ENCODE data around the gene MINDY4. TPM values are rescaled to one million over a fixed set of nuclear protein-coding genes. Genes with fewer than 3 reads are reported as not detected.
"Not testable (repeated sequence)": the region's sequence is repeated elsewhere in the genome, so short reads cannot be mapped to it uniquely, and the experiment has no call there.

The MINDY4 gene
- total RNA-seq, 1 experiment from 2014 or later: 2.0 TPM

- H3K36me3 ChIP-seq (replicated peaks; ENCODE audit: control insufficient read depth, insufficient read depth, low read length): no peaks in the 10 kb centered on the region
Observed at GRCh38 chr7:30814700-30815387, 43.6 kb downstream of the MINDY4 start.

GRCh38 chr7:30815388-30815854, 44.2 kb downstream of the MINDY4 start:
- Histone ChIP-seq H3K4me3 (ENCODE audit: insufficient read depth, low read depth, low read length) (no peak overlapping the region), H3K27me3 (ENCODE audit: control insufficient read depth, insufficient read depth, low read length) (no peaks in the 10 kb centered on the region), H3K36me3 (replicated peaks; ENCODE audit: control insufficient read depth, insufficient read depth, low read length) (no peaks in the 10 kb centered on the region)
- DNase-seq: no peak

More at GRCh38 chr7:30814700-30815387, 43.6 kb downstream of the MINDY4 start:
- Histone ChIP-seq H3K27me3 (ENCODE audit: control insufficient read depth, insufficient read depth, low read length) (no peaks in the 10 kb centered on the region), H3K4me3 (ENCODE audit: insufficient read depth, low read depth, low read length) (no peak overlapping the region)
- DNase-seq: no peak

- no peak overlapping the region for H3K4me3 ChIP-seq (ENCODE audit: insufficient read depth, low read depth, low read length)
- no peak for DNase-seq
- no peaks in the 10 kb centered on the region for H3K27me3 ChIP-seq (ENCODE audit: control insufficient read depth, insufficient read depth, low read length)
Observed at GRCh38 chr7:30815951-30816644, 44.9 kb downstream of the MINDY4 start.

GRCh38 chr7:30816645-30817370, 45.6 kb downstream of the MINDY4 start:
- no peaks in the 10 kb centered on the region for H3K27me3 ChIP-seq (ENCODE audit: control insufficient read depth, insufficient read depth, low read length)
- no peak for DNase-seq
- no peak overlapping the region for H3K4me3 ChIP-seq (ENCODE audit: insufficient read depth, low read depth, low read length)
- H3K36me3 ChIP-seq (replicated peaks; ENCODE audit: control insufficient read depth, insufficient read depth, low read length): no peaks in the 10 kb centered on the region

More at GRCh38 chr7:30815951-30816644, 44.9 kb downstream of the MINDY4 start:
- H3K36me3 ChIP-seq (replicated peaks; ENCODE audit: control insufficient read depth, insufficient read depth, low read length): no peaks in the 10 kb centered on the region

GRCh38 chr7:30817371-30817767, 46.2 kb downstream of the MINDY4 start:
- H3K4me3 ChIP-seq (ENCODE audit: insufficient read depth, low read depth, low read length): no peak overlapping the region
- peak; percentile 53 for DNase-seq

GRCh38 chr7:30824821-30825720, 53.9 kb downstream of the MINDY4 start:
- no peak overlapping the region for H3K4me3 ChIP-seq (ENCODE audit: insufficient read depth, low read depth, low read length)
- no peaks in the 10 kb centered on the region for H3K27me3 ChIP-seq (ENCODE audit: control insufficient read depth, insufficient read depth, low read length)
- DNase-seq: no peak
- no peaks in the 10 kb centered on the region for H3K36me3 ChIP-seq (replicated peaks; ENCODE audit: control insufficient read depth, insufficient read depth, low read length)

More at GRCh38 chr7:30817371-30817767, 46.2 kb downstream of the MINDY4 start:
- H3K36me3 ChIP-seq (replicated peaks; ENCODE audit: control insufficient read depth, insufficient read depth, low read length): no peaks in the 10 kb centered on the region
- no peaks in the 10 kb centered on the region for H3K27me3 ChIP-seq (ENCODE audit: control insufficient read depth, insufficient read depth, low read length)

GRCh38 chr7:30826181-30826580, 55.0 kb downstream of the MINDY4 start:
- no peaks in the 10 kb centered on the region for H3K27me3 ChIP-seq (ENCODE audit: control insufficient read depth, insufficient read depth, low read length)
- no peaks in the 10 kb centered on the region for H3K36me3 ChIP-seq (replicated peaks; ENCODE audit: control insufficient read depth, insufficient read depth, low read length)
- DNase-seq: no peak
- H3K4me3 ChIP-seq (ENCODE audit: insufficient read depth, low read depth, low read length): no peak overlapping the region

- no peaks in the 10 kb centered on the region for H3K27me3 ChIP-seq (ENCODE audit: control insufficient read depth, insufficient read depth, low read length)
- no peaks in the 10 kb centered on the region for H3K36me3 ChIP-seq (replicated peaks; ENCODE audit: control insufficient read depth, insufficient read depth, low read length)
- DNase-seq: no peak
- H3K4me3 ChIP-seq (ENCODE audit: insufficient read depth, low read depth, low read length): no peak overlapping the region
Observed at GRCh38 chr7:30828591-30828990, 57.4 kb downstream of the MINDY4 start.

GRCh38 chr7:30829471-30829870, 58.3 kb downstream of the MINDY4 start:
- Histone ChIP-seq H3K4me3 (ENCODE audit: insufficient read depth, low read depth, low read length) (no peak overlapping the region), H3K27me3 (ENCODE audit: control insufficient read depth, insufficient read depth, low read length) (no peaks in the 10 kb centered on the region), H3K36me3 (replicated peaks; ENCODE audit: control insufficient read depth, insufficient read depth, low read length) (no peaks in the 10 kb centered on the region)
- DNase-seq: no peak

- no peak for DNase-seq
- Histone ChIP-seq H3K27me3 (ENCODE audit: control insufficient read depth, insufficient read depth, low read length) (no peaks in the 10 kb centered on the region), H3K36me3 (replicated peaks; ENCODE audit: control insufficient read depth, insufficient read depth, low read length) (no peaks in the 10 kb centered on the region), H3K4me3 (ENCODE audit: insufficient read depth, low read depth, low read length) (no peak overlapping the region)
Observed at GRCh38 chr7:30831227-30831626, 60.0 kb downstream of the MINDY4 start.

- Histone ChIP-seq H3K36me3 (replicated peaks; ENCODE audit: control insufficient read depth, insufficient read depth, low read length) (no peaks in the 10 kb centered on the region), H3K27me3 (ENCODE audit: control insufficient read depth, insufficient read depth, low read length) (no peaks in the 10 kb centered on the region), H3K4me3 (ENCODE audit: insufficient read depth, low read depth, low read length) (no peak overlapping the region)
- DNase-seq: no peak
Observed at GRCh38 chr7:30831936-30832335, 60.7 kb downstream of the MINDY4 start.

GRCh38 chr7:30834017-30834674, 62.9 kb downstream of the MINDY4 start:
- not testable (repeated sequence) for H3K27me3 ChIP-seq (ENCODE audit: control insufficient read depth, insufficient read depth, low read length); H3K4me3 ChIP-seq (ENCODE audit: insufficient read depth, low read depth, low read length); H3K36me3 ChIP-seq (replicated peaks; ENCODE audit: control insufficient read depth, insufficient read depth, low read length); DNase-seq

- Histone ChIP-seq H3K27me3 (ENCODE audit: control insufficient read depth, insufficient read depth, low read length) (no peaks in the 10 kb centered on the region), H3K4me3 (ENCODE audit: insufficient read depth, low read depth, low read length) (no peak overlapping the region), H3K36me3 (replicated peaks; ENCODE audit: control insufficient read depth, insufficient read depth, low read length) (no peaks in the 10 kb centered on the region)
- no peak for DNase-seq
Observed at GRCh38 chr7:30835396-30835915, 64.2 kb downstream of the MINDY4 start.

Measured in H7 (cell line).